ENCODE data around the gene LMX1B. TPM values are rescaled to one million over a fixed set of nuclear protein-coding genes. Genes with fewer than 3 reads are reported as not detected.

The LMX1B gene
- polyA plus RNA-seq, 1 donor from 2014 or later, result not detected

GRCh38 chr9:126565336-126566128 is 48.2 kb upstream of the LMX1B start (continued):
- TF ChIP-seq CTCF (IDR thresholded peaks at IDR 0.05; ENCODE audit: poor library complexity, severe bottlenecking) (no peak), RAD21 (conservative IDR thresholded peaks at IDR 0.05) (no peak), MXI1 (conservative IDR thresholded peaks at IDR 0.05; ENCODE audit: poor library complexity, severe bottlenecking) (no peak), TAF1 (IDR thresholded peaks at IDR 0.05; ENCODE audit: low read depth) (no peak)

- Histone ChIP-seq H3K4me3 (ENCODE audit: low read length) (no peak overlapping the region), H3K79me2 (replicated peaks; ENCODE audit: insufficient read depth, low read length) (no peaks in the 10 kb centered on the region), H2AFZ (ENCODE audit: low read depth, low read length) (no peak overlapping the region), H3K9ac (ENCODE audit: low read length) (no peak overlapping the region), H3K27ac (ENCODE audit: low read length) (no peak overlapping the region), H4K20me1 (ENCODE audit: insufficient read depth) (no peaks in the 10 kb centered on the region), H3K9me3 (ENCODE audit: low read length) (no peaks in the 10 kb centered on the region), H3K9me2 (ENCODE audit: insufficient read depth, low read length) (no peaks in the 10 kb centered on the region), H3K4me2 (ENCODE audit: low read length) (no peak overlapping the region), H3K36me3 (ENCODE audit: insufficient read depth, low read length) (no peaks in the 10 kb centered on the region), H3F3A (ENCODE audit: insufficient read depth, low read length, poor library complexity, severe bottlenecking) (no peaks in the 10 kb centered on the region), H3K27me3 (ENCODE audit: insufficient read depth, low read depth, low read length) (no peaks in the 10 kb centered on the region)
- TF ChIP-seq EP300 (conservative IDR thresholded peaks at IDR 0.05; ENCODE audit: poor library complexity, severe bottlenecking) (no peak), RAD21 (conservative IDR thresholded peaks at IDR 0.05) (no peak), MXI1 (conservative IDR thresholded peaks at IDR 0.05; ENCODE audit: poor library complexity, severe bottlenecking) (no peak), POLR2AphosphoS5 (IDR thresholded peaks at IDR 0.05) (no peak), CTCF (IDR thresholded peaks at IDR 0.05; ENCODE audit: poor library complexity, severe bottlenecking) (no peak), EZH2 (IDR thresholded peaks at IDR 0.05; ENCODE audit: borderline replicate concordance, insufficient read depth, low read length, poor library complexity, severe bottlenecking) (no peak), SMC3 (conservative IDR thresholded peaks at IDR 0.05; ENCODE audit: poor library complexity) (no peak), REST (IDR thresholded peaks at IDR 0.05; ENCODE audit: borderline replicate concordance) (no peak), TAF1 (IDR thresholded peaks at IDR 0.05; ENCODE audit: low read depth) (no peak)
Observed at GRCh38 chr9:126569036-126569435, 44.7 kb upstream of the LMX1B start.

Measured in neural cell (in vitro differentiated cells).